Suprapubic skin (tissue), 4 donors: ENCODE measurements around the gene ZNF394.

Experiments
- POLR2A ChIP-seq, 2 donors: fragments of 450-650 bp; IDR thresholded peaks; one replicate each; pipeline ENCODE4 v1.6.1; 2017; ENCODE audit warnings: antibody characterized with exemption in 2 of 2, mild to moderate bottlenecking in 2 of 2, moderate library complexity in 2 of 2
- POLR2AphosphoS5 ChIP-seq, 3 donors: sonication (generic); formaldehyde crosslinking; IDR thresholded peaks; one replicate each; pipeline ENCODE4 v1.6.1; 2017; ENCODE audit warnings: antibody characterized with exemption in 3 of 3
- TF ChIP-seq, protein P1 (sequence below), 2 donors: fragments of 200-600 bp in 1 of 2; fragments of 450-650 bp in 1 of 2; sonication (generic) in 1 of 2; IDR thresholded peaks; one replicate each; pipeline ENCODE4 v1.5.1; 2016 to 2019; ENCODE audit warnings: antibody characterized with exemption in 2 of 2, mild to moderate bottlenecking in 1 of 2, moderate library complexity in 1 of 2

DNA sequence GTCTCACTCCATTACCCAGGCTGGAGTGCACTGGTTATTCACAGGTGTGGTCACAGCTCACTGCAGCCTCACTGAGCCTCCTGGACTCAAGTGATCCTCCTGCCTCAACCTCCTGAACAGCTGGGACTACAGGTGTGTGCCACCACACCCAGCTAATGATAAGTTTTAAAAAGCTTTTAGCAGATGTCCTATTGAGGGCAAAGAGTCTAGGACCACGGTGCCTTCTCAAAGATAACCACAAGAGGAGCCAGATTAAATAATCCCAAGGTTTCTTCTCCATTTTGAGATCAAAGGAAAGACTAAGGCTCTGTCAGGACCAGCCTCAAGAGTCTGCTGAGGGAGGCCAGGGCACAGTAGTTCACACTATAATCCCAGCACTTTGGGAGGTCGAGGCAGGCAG lies 38.9 kb downstream of the ZNF394 start:
- TF ChIP-seq, protein P1, sequence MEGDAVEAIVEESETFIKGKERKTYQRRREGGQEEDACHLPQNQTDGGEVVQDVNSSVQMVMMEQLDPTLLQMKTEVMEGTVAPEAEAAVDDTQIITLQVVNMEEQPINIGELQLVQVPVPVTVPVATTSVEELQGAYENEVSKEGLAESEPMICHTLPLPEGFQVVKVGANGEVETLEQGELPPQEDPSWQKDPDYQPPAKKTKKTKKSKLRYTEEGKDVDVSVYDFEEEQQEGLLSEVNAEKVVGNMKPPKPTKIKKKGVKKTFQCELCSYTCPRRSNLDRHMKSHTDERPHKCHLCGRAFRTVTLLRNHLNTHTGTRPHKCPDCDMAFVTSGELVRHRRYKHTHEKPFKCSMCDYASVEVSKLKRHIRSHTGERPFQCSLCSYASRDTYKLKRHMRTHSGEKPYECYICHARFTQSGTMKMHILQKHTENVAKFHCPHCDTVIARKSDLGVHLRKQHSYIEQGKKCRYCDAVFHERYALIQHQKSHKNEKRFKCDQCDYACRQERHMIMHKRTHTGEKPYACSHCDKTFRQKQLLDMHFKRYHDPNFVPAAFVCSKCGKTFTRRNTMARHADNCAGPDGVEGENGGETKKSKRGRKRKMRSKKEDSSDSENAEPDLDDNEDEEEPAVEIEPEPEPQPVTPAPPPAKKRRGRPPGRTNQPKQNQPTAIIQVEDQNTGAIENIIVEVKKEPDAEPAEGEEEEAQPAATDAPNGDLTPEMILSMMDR (IDR thresholded peaks at IDR 0.05): no peak
- TF ChIP-seq POLR2A (IDR thresholded peaks at IDR 0.05) (no peak), POLR2AphosphoS5 (IDR thresholded peaks at IDR 0.05) (no peak)
